Erythroblast (primary cell): ENCODE data around the gene PGC.

Source experiments
- DNase-seq, 2 experiments: peaks; one replicate each; lab custom pipeline; 2025; lab: John Stamatoyannopoulos, UW
- GATA1 ChIP-seq: IDR thresholded peaks from 2 replicates; pipeline ENCODE4 v1.6.1; 2011; ENCODE audit warnings: low read depth, mild to moderate bottlenecking, control low read depth, low read length, moderate library complexity
- POLR2A ChIP-seq: IDR thresholded peaks from 2 replicates; pipeline ENCODE4 v1.6.1; 2011; ENCODE audit warnings: mild to moderate bottlenecking, low read length

PGC gene

GRCh38 chr6:41704028-41704427, 43.2 kb downstream of the PGC start:
- TF ChIP-seq GATA1, result no peak
- no peak for TF ChIP-seq POLR2A
- DNase-seq, result no peak

- DNase-seq, result no peak
- TF ChIP-seq POLR2A, result no peak
Measured at GRCh38 chr6:41702771-41703494, 44.3 kb downstream of the PGC start.

- no peak for DNase-seq
- TF ChIP-seq GATA1 (no peak), POLR2A (no peak)
Measured at GRCh38 chr6:41702089-41702745, 45.0 kb downstream of the PGC start.

GRCh38 chr6:41700463-41701347, 46.5 kb downstream of the PGC start:
- TF ChIP-seq POLR2A (no peak), GATA1 (no peak)
- DNase-seq, result no peak

- DNase-seq, result no peak
- TF ChIP-seq GATA1 (no peak), POLR2A (no peak)
Measured at GRCh38 chr6:41699063-41699462, 48.1 kb downstream of the PGC start.

GRCh38 chr6:41697861-41698781, 49.1 kb downstream of the PGC start:
- DNase-seq, result no peak
- TF ChIP-seq GATA1, result no peak
- TF ChIP-seq POLR2A, result no peak

- no peak for DNase-seq
- TF ChIP-seq POLR2A (no peak), GATA1 (no peak)
Measured at GRCh38 chr6:41696788-41697187, 50.4 kb downstream of the PGC start.

- DNase-seq, result no peak
- no peak for TF ChIP-seq POLR2A
- no peak for TF ChIP-seq GATA1
Measured at GRCh38 chr6:41695825-41696224, 51.4 kb downstream of the PGC start.

- no peak for DNase-seq
Measured at GRCh38 chr6:41694815-41695526, 52.2 kb downstream of the PGC start.

GRCh38 chr6:41693281-41694240, 53.6 kb downstream of the PGC start:
- no peak for DNase-seq

More at GRCh38 chr6:41694815-41695526, 52.2 kb downstream of the PGC start:
- no peak for TF ChIP-seq POLR2A
- no peak for TF ChIP-seq GATA1

GRCh38 chr6:41692730-41693129, 54.5 kb downstream of the PGC start:
- DNase-seq, result no peak
- no peak for TF ChIP-seq GATA1
- no peak for TF ChIP-seq POLR2A

More at GRCh38 chr6:41693281-41694240, 53.6 kb downstream of the PGC start:
- TF ChIP-seq GATA1 (no peak), POLR2A (no peak)
